Neural crest cell (in vitro differentiated cells): ENCODE measurements around the gene GORASP1. TPM values are rescaled to one million over a fixed set of nuclear protein-coding genes. Genes with fewer than 3 reads are reported as not detected.

ENCODE experiments used
- DNase-seq: peaks from one replicate; pipeline ENCODE4 v3.0.0; 2021; ENCODE audit warnings: low read depth, mixed read lengths, low spot score
- H3K27ac Mint-ChIP-seq: one replicate; pipeline ENCODE4 v1.8.0; 2021; ENCODE audit warnings: mild to moderate bottlenecking, mixed read lengths; ENCODE audit not compliant: unreplicated experiment
- H3K27me3 Mint-ChIP-seq: 2 replicates; pipeline ENCODE4 v1.8.0; 2021; ENCODE audit warnings: low read depth, mild to moderate bottlenecking, mixed read lengths
- H3K36me3 Mint-ChIP-seq: 2 replicates; pipeline ENCODE4 v1.8.0; 2021; ENCODE audit warnings: low read depth, mild to moderate bottlenecking, mixed read lengths
- H3K4me1 Mint-ChIP-seq: 2 replicates; pipeline ENCODE4 v1.8.0; 2021; ENCODE audit warnings: mixed read lengths
- H3K4me3 Mint-ChIP-seq: one replicate; pipeline ENCODE4 v1.8.0; 2021; ENCODE audit warnings: mild to moderate bottlenecking, mixed read lengths
- H3K9me3 Mint-ChIP-seq: 2 replicates; pipeline ENCODE4 v1.8.0; 2021; ENCODE audit warnings: mixed read lengths
- CTCF ChIP-seq: fragments of 200-600 bp; sonication (generic); conservative IDR thresholded peaks from 2 replicates; pipeline ENCODE4 v1.5.0; 2021; ENCODE audit warnings: antibody characterized with exemption, mild to moderate bottlenecking
- microRNA-seq: library from miRNA; unstranded; fragments of <30 nt; microRNA quantifications from one replicate; pipeline ENCODE4, GENCODE V29; 2020
- total RNA-seq: library from RNA; stranded (reverse); gene quantifications from 2 replicates; pipeline ENCODE4 v1.2.1, GENCODE V29; 2021

Gene GORASP1
- total RNA-seq, 1 donor from 2014 or later = 54.0 TPM

GRCh38 chr3:39051649-39052561 lies 55.5 kb downstream of the GORASP1 start, which contains the start of the genes SCN11A and WDR48:
Gene SCN11A, minus strand, starts transcription at chr3:39051944. Its CDS starts 101,582 bp downstream, at chr3:38950362.
Gene WDR48, plus strand, starts transcription at chr3:39052016. Its CDS starts 10 bp downstream, at chr3:39052026.
- Mint-ChIP-seq H3K4me3 (peak within 1 kb of the TSS; percentile 94), H3K27ac (peak within 1 kb of the TSS; percentile 97), H3K36me3 (no peaks in the 10 kb centered on the region), H3K4me1 (peaks cover 31% of the 10 kb centered on the region), H3K27me3 (peaks cover 24% of the 10 kb centered on the region), H3K9me3 (no peaks in the 10 kb centered on the region)
- no peak for TF ChIP-seq CTCF
- peak; percentile 82 for DNase-seq

GRCh38 chr3:39050029-39050428 lies 57.4 kb downstream of the GORASP1 start:
- no peak for TF ChIP-seq CTCF
- Mint-ChIP-seq H3K36me3 (no peaks in the 10 kb centered on the region), H3K4me3 (no peak overlapping the region), H3K9me3 (no peaks in the 10 kb centered on the region), H3K4me1 (peaks cover 22% of the 10 kb centered on the region), H3K27ac (no peak overlapping the region), H3K27me3 (peaks cover 30% of the 10 kb centered on the region)
- no peak for DNase-seq

Small RNAs within 50 kb of the gene (microRNA-seq; reads per million reads assigned to microRNA genes)
- not detected for gene MIR6822

Other genes with a start within 250 kb of the GORASP1 start
- 0.48 and 0.63 TPM in 2 replicates for gene SCN11A, start 55.7 kb downstream of the GORASP1 start, total RNA-seq
- gene WDR48, start 55.6 kb downstream of the GORASP1 start, total RNA-seq = 44.7 and 47.2 TPM in 2 replicates
- gene TTC21A, start 53 bp upstream of the GORASP1 start, total RNA-seq = 6.8 and 8.2 TPM in 2 replicates
- gene CSRNP1, start 46.0 kb upstream of the GORASP1 start, total RNA-seq = 2.4 TPM in 2 replicates
- gene XIRP1, start 85.0 kb upstream of the GORASP1 start, total RNA-seq = not detected in 2 replicates
- gene CX3CR1, start 172.4 kb upstream of the GORASP1 start, total RNA-seq = 0.26 TPM in 1 of 2 replicates, not detected in the other
- gene CCR8, start 222.1 kb upstream of the GORASP1 start, total RNA-seq = not detected in 2 replicates